MM.1S (cell line): ENCODE results near the gene FAM110D.

Source experiments
- DNase-seq: peaks from one replicate; pipeline ENCODE4 v3.0.0-alpha.2; 2015
- H2AFZ ChIP-seq: fragments of 300-600 bp; sonication (generic); 2 replicates; pipeline ENCODE4 v1.6.0; 2016; ENCODE audit warnings: antibody characterized with exemption, low read length
- H3F3A ChIP-seq: fragments of 300-600 bp; sonication (generic); 2 replicates; pipeline ENCODE4 v1.6.1; 2016; ENCODE audit warnings: mild to moderate bottlenecking, antibody characterized with exemption, low read length, moderate library complexity, mixed read lengths; ENCODE audit not compliant: insufficient read depth
- H3K27ac ChIP-seq: fragments of 300-600 bp; sonication (generic); 2 replicates; pipeline ENCODE4 v1.5.1; 2016; ENCODE audit warnings: mild to moderate bottlenecking, low read length
- H3K27me3 ChIP-seq: fragments of 300-600 bp; sonication (generic); replicated peaks from 2 replicates; pipeline ENCODE4 v1.6.0; 2016; ENCODE audit warnings: low read length; ENCODE audit not compliant: insufficient read depth
- H3K36me3 ChIP-seq: fragments of 300-600 bp; sonication (generic); replicated peaks from 2 replicates; pipeline ENCODE4 v1.6.1; 2016; ENCODE audit warnings: mild to moderate bottlenecking, low read length, mixed read lengths; ENCODE audit not compliant: insufficient read depth
- H3K4me1 ChIP-seq: fragments of 300-600 bp; sonication (generic); 2 replicates; pipeline ENCODE4 v1.6.1; 2016; ENCODE audit warnings: low read length, mixed read lengths
- H3K4me2 ChIP-seq: fragments of 300-600 bp; sonication (generic); 2 replicates; pipeline ENCODE4 v1.6.0; 2016; ENCODE audit warnings: low read depth, low read length
- H3K4me3 ChIP-seq: fragments of 300-600 bp; sonication (generic); 2 replicates; pipeline ENCODE4 v1.5.1; 2016; ENCODE audit warnings: low read length, mixed read lengths
- H3K79me2 ChIP-seq: fragments of 300-600 bp; sonication (generic); 2 replicates; pipeline ENCODE4 v1.6.1; 2016; ENCODE audit warnings: mixed run types, low read length, mixed read lengths
- H3K9ac ChIP-seq: fragments of 300-600 bp; sonication (generic); 2 replicates; pipeline ENCODE4 v1.6.1; 2016; ENCODE audit warnings: low read length, mixed read lengths
- H3K9me2 ChIP-seq: fragments of 300-600 bp; sonication (generic); replicated peaks from 2 replicates; pipeline ENCODE4 v1.6.1; 2016; ENCODE audit warnings: mild to moderate bottlenecking, low read length, mixed read lengths; ENCODE audit not compliant: insufficient read depth
- H3K9me3 ChIP-seq: fragments of 300-600 bp; sonication (generic); replicated peaks from 2 replicates; pipeline ENCODE4 v1.6.1; 2016; ENCODE audit warnings: mild to moderate bottlenecking, low read length, mixed read lengths; ENCODE audit not compliant: insufficient read depth
- H4K20me1 ChIP-seq: fragments of 300-600 bp; sonication (generic); 2 replicates; pipeline ENCODE4 v1.6.1; 2016; ENCODE audit warnings: mild to moderate bottlenecking, low read length, moderate library complexity, mixed read lengths; ENCODE audit not compliant: insufficient read depth
- CTCF ChIP-seq: fragments of 300-600 bp; sonication (generic); IDR thresholded peaks from 2 replicates; pipeline ENCODE4 v1.5.1; 2016; ENCODE audit warnings: antibody characterized with exemption, low read length, mixed read lengths
- EZH2 ChIP-seq: fragments of 300-600 bp; sonication (generic); optimal IDR thresholded peaks from 2 replicates; pipeline ENCODE3; 2017; ENCODE audit warnings: low read depth, mild to moderate bottlenecking, antibody characterized with exemption, low read length, mixed read lengths
- EZH2phosphoT487 ChIP-seq: fragments of 300-600 bp; sonication (generic); IDR thresholded peaks from 2 replicates; pipeline ENCODE4 v1.6.1; 2018; ENCODE audit warnings: antibody characterized with exemption, low read length

The FAM110D gene

GRCh38 chr1:26111530-26112406 is 47.1 kb upstream of the FAM110D start, which contains the start of gene PDIK1L:
PDIK1L (plus strand) TSS chr1:26111824; CDS start chr1:26114309, 2,485 bp downstream.
- peak within 1 kb of the TSS; percentile 100 for H3K4me3 ChIP-seq
- H3K79me2 ChIP-seq, result peaks cover 39% of the 10 kb centered on the region
- no peaks in the 10 kb centered on the region for H3K9me3 ChIP-seq
- H3K4me2 ChIP-seq, result peak within 1 kb of the TSS; percentile 94
- peak within 1 kb of the TSS; percentile 97 for H3K9ac ChIP-seq
- TF ChIP-seq EZH2phosphoT487 (no peak), CTCF (no peak), EZH2 (no peak)
- H3K9me2 ChIP-seq, result no peaks in the 10 kb centered on the region
- no peaks in the 10 kb centered on the region for H3K27me3 ChIP-seq
- H4K20me1 ChIP-seq, result no peaks in the 10 kb centered on the region
- H3K4me1 ChIP-seq, result peaks cover 25% of the 10 kb centered on the region
- DNase-seq, result peak; percentile 96
- H3K27ac ChIP-seq, result peak within 1 kb of the TSS; percentile 93
- peak within 1 kb of the TSS; percentile 97 for H2AFZ ChIP-seq
- peaks cover 5% of the 10 kb centered on the region; the same call in 1 of the 2 replicates for H3K36me3 ChIP-seq
- peaks cover 25% of the 10 kb centered on the region for H3F3A ChIP-seq

- DNase-seq, result no peak
- Histone ChIP-seq H3F3A (peaks cover 25% of the 10 kb centered on the region), H3K4me3 (peak overlapping the region; percentile 100), H3K9me2 (no peaks in the 10 kb centered on the region), H3K9ac (peak overlapping the region; percentile 97), H3K9me3 (no peaks in the 10 kb centered on the region), H4K20me1 (no peaks in the 10 kb centered on the region), H3K4me1 (peaks cover 25% of the 10 kb centered on the region), H3K27me3 (no peaks in the 10 kb centered on the region), H2AFZ (peak overlapping the region; percentile 97), H3K4me2 (peak overlapping the region; percentile 94), H3K36me3 (peaks cover 5% of the 10 kb centered on the region; the same call in 1 of the 2 replicates), H3K79me2 (peaks cover 43% of the 10 kb centered on the region), H3K27ac (peak overlapping the region; percentile 93; the same call in 1 of the 2 replicates)
- TF ChIP-seq CTCF (no peak), EZH2 (no peak), EZH2phosphoT487 (no peak)
Observed at GRCh38 chr1:26112407-26112775, 46.5 kb upstream of the FAM110D start.

- TF ChIP-seq EZH2phosphoT487 (no peak), CTCF (no peak), EZH2 (no peak)
- no peak for DNase-seq
- H3K4me1 ChIP-seq, result peaks cover 37% of the 10 kb centered on the region
- H3K4me3 ChIP-seq, result no peak overlapping the region
- H3K4me2 ChIP-seq, result peak overlapping the region; percentile 64; the same call in 1 of the 2 replicates
- no peaks in the 10 kb centered on the region for H3K9me3 ChIP-seq
- no peaks in the 10 kb centered on the region for H4K20me1 ChIP-seq
- peaks cover 34% of the 10 kb centered on the region for H3F3A ChIP-seq
- no peak overlapping the region for H2AFZ ChIP-seq
- peaks cover 11% of the 10 kb centered on the region; the same call in 1 of the 2 replicates for H3K36me3 ChIP-seq
- H3K79me2 ChIP-seq, result peaks cover 52% of the 10 kb centered on the region
- H3K27me3 ChIP-seq, result no peaks in the 10 kb centered on the region
- no peak overlapping the region for H3K9ac ChIP-seq
- H3K9me2 ChIP-seq, result no peaks in the 10 kb centered on the region
- H3K27ac ChIP-seq, result peak overlapping the region; percentile 93; the same call in 1 of the 2 replicates
Observed at GRCh38 chr1:26114165-26114927, 44.5 kb upstream of the FAM110D start.
